IMR-90 (cell line): Measurements from ENCODE around the gene NRG4. TPM values are rescaled to one million over a fixed set of nuclear protein-coding genes. Genes with fewer than 3 reads are reported as not detected.

Experiments
- ATAC-seq: fragments of 200-7000 bp; cut with Tn5 transposase; 2 replicates; pipeline ENCODE4 v1.9.1; 2020; ENCODE audit warnings: low read depth, mild to moderate bottlenecking, moderate library complexity
- BruUV-seq: library from RNA; stranded (reverse); fragments of 400-500 nt; replicated peaks from 2 replicates; lab custom pipeline; 2021; lab: Mats Ljungman, UMichigan
- CTCF ChIA-PET: fragments of 300-600 bp; formaldehyde crosslinking; extraction: SDS; loops from one replicate; lab custom pipeline; 2021; ENCODE audit warnings: antibody characterized with exemption; lab: Yijun Ruan, JAX
- POLR2A ChIA-PET: fragments of 300-600 bp; sonication (Branson Sonifier 250); formaldehyde crosslinking; loops from one replicate; lab custom pipeline; 2022; ENCODE audit warnings: antibody characterized with exemption; ENCODE audit not compliant: unreplicated experiment; lab: Charles Lee
- DNase-seq: peaks from one replicate; pipeline ENCODE4 v3.0.0; 2013
- H2AFZ ChIP-seq: replicated peaks from 2 replicates; pipeline ENCODE3; 2013; ENCODE audit warnings: low read length, mild to moderate bottlenecking; ENCODE audit not compliant: poor library complexity
- H2AK5ac ChIP-seq: 2 replicates; pipeline ENCODE4 v1.6.1; 2013; ENCODE audit warnings: low read depth, low read length, inconsistent platforms
- H2AK9ac ChIP-seq: replicated peaks from 2 replicates; pipeline ENCODE3; 2013; ENCODE audit warnings: mild to moderate bottlenecking, low read depth, low read length, moderate library complexity; ENCODE audit not compliant: poor library complexity
- H2BK120ac ChIP-seq: 2 replicates; pipeline ENCODE4 v1.6.1; 2013; ENCODE audit warnings: low read depth, low read length, inconsistent platforms
- H2BK15ac ChIP-seq: 3 replicates; pipeline ENCODE4 v1.6.1; 2013; ENCODE audit warnings: low read depth, low read length, inconsistent platforms
- H2BK20ac ChIP-seq: 2 replicates; pipeline ENCODE4 v1.6.1; 2013; ENCODE audit warnings: low read depth, mild to moderate bottlenecking, inconsistent platforms, low read length, moderate library complexity
- H2BK5ac ChIP-seq: 2 replicates; pipeline ENCODE4 v1.6.1; 2013; ENCODE audit warnings: mild to moderate bottlenecking, low read depth, low read length, inconsistent platforms; ENCODE audit not compliant: poor library complexity, severe bottlenecking
- H3K14ac ChIP-seq: replicated peaks from 2 replicates; pipeline ENCODE4 v1.6.1; 2013; ENCODE audit warnings: low read depth, low read length, inconsistent platforms
- H3K18ac ChIP-seq: 2 replicates; pipeline ENCODE4 v1.6.1; 2013; ENCODE audit warnings: low read depth, low read length, control low read depth
- H3K23ac ChIP-seq: 2 replicates; pipeline ENCODE4 v1.6.1; 2013; ENCODE audit warnings: low read depth, low read length, inconsistent platforms
- H3K27ac ChIP-seq: 2 replicates; pipeline ENCODE4 v1.5.1; 2013; ENCODE audit warnings: mild to moderate bottlenecking, control low read depth, low read length; ENCODE audit not compliant: insufficient read depth
- H3K27me3 ChIP-seq: 2 replicates; pipeline ENCODE4 v1.6.1; 2013; ENCODE audit warnings: low read length; ENCODE audit not compliant: control insufficient read depth, insufficient read depth
- H3K36me3 ChIP-seq: 2 replicates; pipeline ENCODE4 v1.6.1; 2013; ENCODE audit warnings: low read length, mixed read lengths; ENCODE audit not compliant: control insufficient read depth, insufficient read depth
- H3K4ac ChIP-seq: 2 replicates; pipeline ENCODE4 v1.6.1; 2013; ENCODE audit warnings: low read depth, low read length, inconsistent platforms
- H3K4me1 ChIP-seq: 2 replicates; pipeline ENCODE4 v1.6.1; 2013; ENCODE audit warnings: low read length, mixed read lengths; ENCODE audit not compliant: control insufficient read depth, insufficient read depth
- H3K4me2 ChIP-seq: 2 replicates; pipeline ENCODE4 v1.6.1; 2013; ENCODE audit warnings: low read depth, mild to moderate bottlenecking, control low read depth, low read length, moderate library complexity
- H3K4me3 ChIP-seq: 2 replicates; pipeline ENCODE4 v1.5.1; 2013; ENCODE audit warnings: low read depth, mild to moderate bottlenecking, control low read depth, low read length, moderate library complexity; ENCODE audit not compliant: insufficient read depth
- H3K56ac ChIP-seq: 2 replicates; pipeline ENCODE4 v1.6.1; 2013; ENCODE audit warnings: low read length, inconsistent platforms; ENCODE audit not compliant: insufficient read depth; ENCODE audit errors: extremely low read depth
- H3K79me1 ChIP-seq, 2 experiments: 2 replicates each; pipeline ENCODE4 v1.6.1; 2013; ENCODE audit warnings: low read length in 2 of 2, inconsistent platforms in 1 of 2, low read depth in 1 of 2
- H3K9ac ChIP-seq: 2 replicates; pipeline ENCODE4 v1.6.1; 2013; ENCODE audit warnings: low read depth, low read length, control low read depth
- H3K9me1 ChIP-seq: 2 replicates; pipeline ENCODE4 v1.6.1; 2013; ENCODE audit warnings: low read length, inconsistent platforms; ENCODE audit not compliant: insufficient read depth
- H3K9me3 ChIP-seq: 2 replicates; pipeline ENCODE4 v1.6.1; 2013; ENCODE audit warnings: low read length; ENCODE audit not compliant: control insufficient read depth, insufficient read depth
- H4K20me1 ChIP-seq: 2 replicates; pipeline ENCODE4 v1.6.1; 2013; ENCODE audit warnings: low read length, inconsistent platforms; ENCODE audit not compliant: insufficient read depth
- H4K5ac ChIP-seq: 2 replicates; pipeline ENCODE4 v1.6.1; 2013; ENCODE audit warnings: mild to moderate bottlenecking, low read depth, low read length, control low read depth
- H4K8ac ChIP-seq, 2 experiments: 2 replicates each; pipeline ENCODE4 v1.6.1; 2013; ENCODE audit warnings: low read depth in 2 of 2, low read length in 2 of 2, control low read depth in 1 of 2, inconsistent platforms in 1 of 2
- H4K91ac ChIP-seq: 2 replicates; pipeline ENCODE4 v1.6.1; 2013; ENCODE audit warnings: low read depth, low read length, inconsistent platforms; ENCODE audit not compliant: insufficient read depth
- CEBPB ChIP-seq: IDR thresholded peaks from 2 replicates; pipeline ENCODE4 v1.6.1; 2012; ENCODE audit warnings: low read depth, low read length, improper control_type of control experiment
- WGBS, 2 experiments: methylation state at CpG; one replicate each; pipeline versions ENCODE4 v1.1.5 to v1.1.7; 2013; ENCODE audit warnings: missing lambda C conversion rate in 2 of 2; ENCODE audit not compliant: insufficient read length in 1 of 2; ENCODE audit errors: extremely low coverage in 2 of 2; 5-methylcytosine and 5-hydroxymethylcytosine counted together
- dilution Hi-C: fragments of 300-500 bp; cut with HindIII; formaldehyde crosslinking; loops from one replicate; pipeline ENCODE4 v1.14.3; 2018; ENCODE audit warnings: low sequenced_read_pairs; ENCODE audit not compliant: unreplicated experiment
- in situ Hi-C: fragments of 300-500 bp; cut with MboI; formaldehyde crosslinking; loops from 3 replicates; pipeline ENCODE4 v1.14.3; 2019; ENCODE audit warnings: low sequenced_read_pairs, inconsistent platforms, mixed read lengths
- intact Hi-C: fragments of 100-400 bp; cut with micrococcal nuclease; formaldehyde crosslinking; loops from 2 replicates; pipeline ENCODE4 v1.10.0; 2022
- polyA plus RNA-seq, 3 experiments: library from polyadenylated mRNA; depleted of rRNA; stranded (reverse); fragments of >200 nt; gene quantifications; 2 replicates each; pipeline ENCODE4 v1.2.3, GENCODE V29; 2012; ENCODE audit warnings: low replicate concordance in 1 of 3
- total RNA-seq: library from RNA; depleted of rRNA; stranded (reverse); fragments of >200 nt; gene quantifications from 2 replicates; pipeline ENCODE4 v1.2.3, GENCODE V29; 2012

The NRG4 gene
- total and polyA plus RNA-seq, 2 of the 4 experiments (the other 2 are of a cell fraction), result not detected

DNA sequence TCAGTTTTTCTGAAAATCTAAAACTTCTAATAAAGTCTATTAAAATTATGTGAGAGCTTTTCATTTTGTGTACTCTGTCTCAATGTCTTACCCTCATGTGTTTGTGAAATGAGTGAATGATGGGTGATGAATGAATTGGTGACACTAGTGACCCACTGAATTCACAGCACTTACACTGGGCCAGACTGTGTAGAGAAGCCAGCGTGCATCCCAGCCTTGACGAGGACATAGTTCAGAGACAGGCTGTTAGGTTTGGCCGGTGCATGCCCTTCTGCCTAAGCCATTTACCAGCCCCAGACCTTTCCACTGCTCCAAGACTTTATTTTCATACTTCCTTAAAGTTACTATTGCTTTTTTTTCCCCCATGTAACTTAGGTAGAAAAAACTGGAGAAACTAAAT, 69.8 kb downstream of the NRG4 start:
- ATAC-seq (no peak), DNase-seq (no peak)
- intact Hi-C loops, result loop anchor here (10.0 kb wide), 1 partner anchor 192 kb away; no protein-coding TSS in a partner anchor
- Histone ChIP-seq H4K8ac (no peak overlapping the region), H3K27ac (no peak overlapping the region), H2BK15ac (no peak overlapping the region), H3K56ac (no peak overlapping the region), H3K36me3 (peaks cover 4% of the 10 kb centered on the region; the same call in 1 of the 2 replicates), H3K9ac (no peak overlapping the region), H3K79me1 (no peaks in the 10 kb centered on the region), H2BK5ac (no peak overlapping the region), H2AK9ac (no peak overlapping the region), H3K4me2 (no peak overlapping the region), H4K20me1 (no peaks in the 10 kb centered on the region), H3K4ac (no peak overlapping the region), H3K14ac (no peak overlapping the region), H2BK20ac (no peak overlapping the region), H3K9me3 (no peaks in the 10 kb centered on the region), H3K9me1 (peaks cover 6% of the 10 kb centered on the region), H3K4me1 (peaks cover 3% of the 10 kb centered on the region; the same call in 1 of the 2 replicates), H2AK5ac (no peak overlapping the region), H3K4me3 (no peak overlapping the region), H4K91ac (no peak overlapping the region), H4K5ac (no peak overlapping the region), H3K27me3 (no peaks in the 10 kb centered on the region), H2AFZ (no peak overlapping the region), H3K18ac (no peak overlapping the region), H2BK120ac (no peak overlapping the region), H3K23ac (no peak overlapping the region)
- WGBS, 2 experiments, result no CpG with 5 or more reads among the region's 3 CpGs
- dilution Hi-C loops, result no loop called here
- ChIA-PET CTCF (no interaction called here), POLR2A (no interaction called here)
- TF ChIP-seq CEBPB, result no peak
- in situ Hi-C loops, result no loop called here
- BruUV-seq, result no TSS peak
